ENCODE data around the gene KDM4B.

Gene KDM4B

DNA sequence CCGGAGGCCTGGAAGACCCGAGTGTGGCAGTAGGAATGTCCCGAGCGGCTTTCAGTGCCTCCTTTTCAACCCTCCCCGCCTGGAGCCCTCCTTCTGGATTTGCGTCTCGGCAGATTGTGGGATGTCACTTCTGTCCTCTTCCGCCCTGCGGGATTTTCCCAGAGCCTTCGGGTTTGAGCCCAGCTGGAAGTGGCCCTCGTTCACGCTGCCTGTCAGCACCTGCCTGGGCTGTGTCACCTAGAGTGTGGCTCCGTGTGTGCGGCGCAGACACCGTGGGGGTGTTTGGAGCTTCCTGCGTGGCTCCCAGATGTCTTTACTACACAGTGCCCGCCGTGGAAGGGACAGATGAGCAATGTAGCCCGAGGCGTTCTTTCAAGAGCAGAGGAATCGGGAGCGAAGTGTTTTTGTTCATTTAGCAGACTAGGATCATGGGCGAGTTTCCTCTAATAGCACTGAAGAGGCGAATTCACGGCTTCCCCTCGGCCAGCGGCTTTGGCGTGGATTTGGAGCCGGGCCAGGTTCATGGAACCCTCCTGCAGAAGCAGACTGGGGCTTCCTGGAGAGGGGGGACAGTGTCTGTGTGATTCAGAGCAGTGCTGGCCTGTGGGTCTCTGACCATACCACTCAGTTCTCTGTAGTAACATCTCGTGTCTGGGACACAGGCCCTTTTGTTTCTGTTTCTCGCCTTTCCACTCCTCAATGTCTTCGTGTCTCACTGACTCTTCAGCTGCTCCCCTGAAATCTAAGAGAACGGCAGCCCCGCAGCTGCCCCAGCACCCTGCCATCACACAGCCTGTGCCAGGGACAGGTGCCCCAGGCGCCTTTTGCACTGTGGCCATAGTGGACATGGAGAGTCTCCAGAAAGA, 68.0 kb downstream of the KDM4B start:
- no peak for FAIRE-seq

DNA sequence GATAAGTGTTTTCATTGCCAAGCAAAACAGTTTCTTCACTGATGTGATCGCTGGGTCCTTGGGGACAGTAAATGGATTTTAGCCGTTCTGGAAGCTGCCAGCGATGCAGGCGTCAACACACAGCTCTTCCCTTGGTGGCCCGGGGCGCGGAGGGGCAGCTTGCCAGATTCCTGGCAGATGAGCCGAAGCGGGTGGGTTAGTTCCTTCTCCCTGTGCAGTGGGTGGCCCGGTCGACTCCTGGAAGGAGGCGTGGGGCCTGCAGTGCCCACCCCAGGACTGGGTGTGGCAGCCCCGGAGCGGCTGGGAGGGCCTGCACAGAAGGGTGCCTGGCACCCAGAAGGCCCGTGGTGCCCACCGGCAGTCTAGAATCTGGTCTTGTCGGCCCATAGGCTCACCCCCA, 69.0 kb downstream of the KDM4B start:
- no peak for FAIRE-seq

DNA sequence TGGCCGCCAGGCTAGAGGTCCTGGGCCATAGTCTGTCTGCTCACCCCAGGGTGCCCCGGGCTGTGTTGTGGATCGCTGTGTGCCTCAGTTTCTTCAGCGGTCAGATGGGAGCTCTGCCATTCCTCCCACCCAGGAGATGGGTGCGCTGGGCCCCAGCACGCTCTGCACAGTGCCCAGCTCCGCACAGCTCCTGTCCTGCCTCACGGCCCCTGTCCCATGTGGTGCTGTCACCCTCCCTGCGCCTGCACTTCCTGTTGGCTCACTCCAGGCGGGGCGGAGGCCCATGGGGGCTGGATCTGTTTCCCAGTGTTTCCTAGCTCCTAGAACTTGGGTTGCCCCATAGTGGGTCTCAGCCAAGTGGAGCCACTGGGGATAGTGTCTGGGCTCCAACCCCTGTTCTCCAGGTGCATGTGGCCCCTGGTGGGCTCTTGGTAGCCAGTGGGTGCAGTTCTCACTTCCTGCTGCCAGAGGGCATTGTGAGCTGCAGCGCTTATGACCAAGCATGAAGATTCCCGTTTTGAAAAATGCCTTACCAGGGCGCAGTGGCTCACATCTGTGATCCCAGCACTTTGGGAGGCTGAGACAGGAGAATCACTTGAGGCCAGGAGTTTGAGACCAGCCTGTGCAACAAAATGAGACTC, 69.8 kb downstream of the KDM4B start:
- no peak for FAIRE-seq

DNA sequence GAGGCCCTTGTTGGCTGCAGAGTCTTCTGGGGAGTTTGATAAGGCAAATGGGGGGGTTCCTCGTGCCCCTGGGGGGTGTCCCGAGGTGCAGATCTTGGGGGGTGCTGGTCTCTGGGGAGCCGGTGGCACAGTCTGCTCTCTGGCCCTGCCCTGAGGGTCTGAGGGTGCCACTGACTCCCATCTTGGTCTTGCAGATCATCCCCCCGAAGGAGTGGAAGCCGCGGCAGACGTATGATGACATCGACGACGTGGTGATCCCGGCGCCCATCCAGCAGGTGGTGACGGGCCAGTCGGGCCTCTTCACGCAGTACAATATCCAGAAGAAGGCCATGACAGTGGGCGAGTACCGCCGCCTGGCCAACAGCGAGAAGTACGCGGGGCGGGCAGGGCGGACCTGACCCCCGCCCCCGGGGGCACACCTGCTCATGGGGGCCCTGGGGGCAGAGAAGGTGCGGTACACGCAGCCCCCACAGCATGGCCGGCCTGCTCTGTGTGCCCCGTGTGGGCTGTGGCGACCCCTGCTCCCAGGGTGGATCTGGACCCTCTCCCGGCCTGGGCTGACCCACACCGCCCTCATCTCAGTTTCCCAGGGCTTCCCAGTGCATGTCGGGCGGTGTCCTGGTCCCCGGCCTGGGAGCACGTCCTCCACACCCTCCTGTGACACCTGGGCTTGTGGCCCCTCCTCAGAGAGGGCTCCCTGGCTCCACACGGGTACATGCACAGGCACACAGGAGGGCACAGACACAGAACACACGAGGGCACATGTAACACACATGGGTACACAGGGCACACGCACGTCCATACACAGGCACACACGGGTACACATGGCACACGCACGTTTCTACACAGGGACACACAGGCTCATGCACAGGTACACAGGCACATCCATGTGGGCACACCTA, 71.0 kb downstream of the KDM4B start:
- no peak for FAIRE-seq

DNA sequence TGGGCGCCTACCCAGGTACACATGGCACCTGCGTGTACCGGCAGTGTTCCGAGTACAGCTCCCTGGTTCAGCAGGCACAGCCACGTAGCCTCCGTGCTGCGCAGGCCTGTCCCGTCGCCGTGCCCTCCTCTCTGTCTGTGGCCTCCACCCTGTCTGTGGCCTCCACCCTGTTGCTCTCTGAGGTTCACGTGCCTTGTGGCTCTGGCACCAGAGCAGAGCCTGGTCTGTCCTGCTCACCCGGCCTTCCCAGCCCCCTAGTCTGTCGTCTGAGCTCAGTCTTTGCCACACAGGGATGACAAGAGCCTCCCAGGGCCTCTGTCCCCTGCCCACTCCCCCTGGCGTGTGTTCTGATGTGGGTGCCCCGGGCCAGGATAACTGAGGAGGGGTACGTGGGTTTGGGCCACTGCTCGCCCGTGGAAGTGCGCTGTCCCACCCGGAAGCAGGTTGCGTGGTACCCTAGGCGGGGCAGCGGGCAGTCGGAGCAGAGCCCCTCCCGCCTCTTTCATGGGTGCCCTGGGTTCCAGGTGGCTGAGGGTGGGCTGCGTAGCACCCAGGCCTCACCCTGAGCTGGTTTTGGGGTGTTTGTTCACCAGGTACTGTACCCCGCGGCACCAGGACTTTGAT, 71.7 kb downstream of the KDM4B start:
- FAIRE-seq: no peak

DNA sequence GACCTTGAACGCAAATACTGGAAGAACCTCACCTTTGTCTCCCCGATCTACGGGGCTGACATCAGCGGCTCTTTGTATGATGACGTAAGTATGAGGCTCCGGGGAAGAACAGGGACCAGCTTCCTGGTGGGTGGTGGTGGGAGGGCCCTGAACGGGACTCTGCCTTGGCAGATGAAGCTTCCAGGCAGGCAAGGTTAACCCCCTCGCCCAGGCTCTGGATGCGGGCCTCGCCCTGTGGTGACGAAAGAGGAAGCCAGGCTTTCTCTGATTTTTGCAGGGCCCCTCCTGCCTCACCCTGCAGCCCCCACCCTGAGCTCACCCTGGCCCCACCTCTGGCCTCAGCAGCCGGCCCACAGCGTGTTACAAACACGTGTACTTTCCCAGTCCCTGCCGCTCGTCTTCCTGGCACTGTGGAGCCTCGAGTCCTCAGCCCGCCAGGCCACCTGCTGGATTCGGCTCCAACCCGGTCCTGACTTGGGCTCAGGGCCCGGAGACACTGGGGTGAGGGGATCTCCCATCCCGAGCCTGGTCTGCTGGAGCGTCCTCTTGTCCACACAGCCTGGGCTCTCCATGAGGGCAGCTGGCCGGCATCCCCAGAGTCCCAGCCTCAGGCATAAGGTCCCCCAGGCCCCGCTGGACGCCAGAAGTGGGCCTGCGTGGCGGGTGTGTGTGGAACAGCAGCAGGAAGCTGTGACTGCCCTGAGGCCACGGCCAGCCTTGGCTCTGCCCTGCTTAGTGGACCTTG, 72.4 kb downstream of the KDM4B start:
- FAIRE-seq: no peak

DNA sequence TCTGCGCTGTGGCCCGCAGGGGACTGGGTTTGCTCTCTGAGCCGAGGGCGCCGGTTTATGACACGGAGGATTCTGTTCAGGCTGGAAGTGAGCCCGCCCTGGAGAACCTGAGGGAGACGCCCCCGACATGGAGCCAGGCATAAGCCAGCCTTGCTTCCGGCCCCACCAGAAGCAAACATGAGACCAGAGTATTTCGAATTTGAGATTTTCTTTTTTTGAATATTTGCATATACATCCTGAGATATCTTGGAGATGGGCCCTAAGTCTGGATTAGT, 72.9 kb downstream of the KDM4B start:
- no peak for FAIRE-seq

DNA sequence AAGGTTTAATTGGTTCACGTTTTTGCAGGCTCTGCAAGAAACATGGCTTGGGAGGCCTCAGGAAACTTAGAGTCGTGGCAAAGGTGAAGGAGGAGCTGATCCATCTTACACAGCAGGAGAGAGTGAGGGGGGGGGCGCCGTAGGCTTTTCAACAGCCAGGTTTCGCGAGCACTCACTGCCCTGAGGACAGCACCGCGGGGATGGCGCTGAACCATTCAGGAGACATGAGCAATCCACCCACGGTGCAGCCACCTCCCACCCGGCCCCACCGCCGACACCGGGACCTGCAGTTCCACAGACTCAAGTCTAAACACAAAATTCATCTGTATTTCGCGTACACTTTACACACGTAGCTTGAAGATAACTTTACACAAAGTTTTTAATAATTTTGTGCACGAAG, 73.6 kb downstream of the KDM4B start:
- no peak for FAIRE-seq

DNA sequence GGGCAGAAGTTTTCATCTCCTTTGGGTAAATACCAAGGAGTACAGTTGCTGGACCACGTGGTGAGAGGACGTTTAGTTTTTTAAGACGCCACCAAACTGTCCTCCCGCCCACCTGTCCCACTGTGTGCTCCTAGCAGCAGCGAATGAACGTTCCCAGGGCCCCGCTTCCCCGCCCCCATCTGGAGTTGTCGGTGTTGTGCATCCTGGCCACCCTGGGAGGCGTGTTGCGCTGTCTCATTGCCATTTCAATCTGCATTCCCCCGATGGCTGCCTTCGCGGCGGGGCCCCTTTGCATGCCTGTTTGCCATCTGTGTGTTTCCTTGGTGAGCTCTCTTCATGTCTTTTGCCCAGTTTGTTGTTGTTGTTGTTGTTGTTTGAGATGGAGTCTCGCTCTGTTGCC, 76.1 kb downstream of the KDM4B start:
- no peak for FAIRE-seq

DNA sequence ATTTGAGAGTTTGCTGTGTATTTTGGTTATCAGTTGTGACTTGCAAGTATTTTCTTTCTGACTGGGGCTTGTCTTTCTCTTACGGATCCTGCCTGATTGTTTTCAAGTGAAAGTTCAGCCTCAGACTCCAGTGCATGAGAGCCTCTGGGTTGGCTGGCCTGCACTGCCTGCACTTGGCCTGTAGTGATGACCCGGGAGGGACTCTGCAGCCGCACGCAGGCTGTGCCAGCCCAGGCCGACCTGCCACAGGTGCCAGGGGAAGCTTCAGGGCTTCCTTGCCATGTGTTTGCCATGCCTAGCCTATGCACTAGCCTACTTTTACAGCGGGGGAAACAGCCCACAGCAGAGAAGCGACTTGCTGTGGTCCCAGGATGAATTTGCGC, 77.0 kb downstream of the KDM4B start:
- no peak for FAIRE-seq

DNA sequence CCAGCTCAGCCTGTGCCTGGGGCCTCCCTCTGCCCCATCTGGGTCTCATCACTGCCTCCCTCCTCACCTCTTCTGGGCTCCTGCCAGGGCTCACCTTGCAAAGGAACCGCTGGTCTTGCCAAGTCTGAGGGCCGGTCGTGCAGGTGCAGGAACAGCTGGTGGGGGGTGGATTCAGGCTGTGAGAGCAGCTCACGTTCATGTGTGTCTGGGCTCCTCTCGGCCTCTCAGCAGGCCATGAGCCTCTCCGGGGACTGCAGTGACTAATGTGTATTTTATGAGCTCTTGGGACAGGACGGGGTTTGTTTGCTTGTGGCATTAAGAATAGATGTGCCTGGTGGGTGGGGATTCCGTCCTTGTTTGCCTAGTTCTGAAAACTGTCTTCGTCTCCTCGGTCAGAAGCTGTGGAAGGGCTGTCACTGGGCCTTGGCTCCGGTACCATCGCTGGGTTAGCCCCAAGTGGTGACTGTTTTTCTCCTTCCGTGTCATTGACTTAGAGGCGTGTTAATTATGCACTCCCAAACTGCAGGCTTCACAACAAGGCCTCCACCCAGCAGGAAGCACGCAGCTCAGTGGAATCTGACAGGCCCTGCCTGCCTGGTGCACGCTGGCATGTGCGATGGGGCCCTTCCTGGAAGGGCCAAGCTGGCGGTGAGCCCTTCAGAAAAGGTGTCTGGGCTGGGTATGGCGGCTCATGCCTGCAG, 77.6 kb downstream of the KDM4B start:
- no peak for FAIRE-seq

DNA sequence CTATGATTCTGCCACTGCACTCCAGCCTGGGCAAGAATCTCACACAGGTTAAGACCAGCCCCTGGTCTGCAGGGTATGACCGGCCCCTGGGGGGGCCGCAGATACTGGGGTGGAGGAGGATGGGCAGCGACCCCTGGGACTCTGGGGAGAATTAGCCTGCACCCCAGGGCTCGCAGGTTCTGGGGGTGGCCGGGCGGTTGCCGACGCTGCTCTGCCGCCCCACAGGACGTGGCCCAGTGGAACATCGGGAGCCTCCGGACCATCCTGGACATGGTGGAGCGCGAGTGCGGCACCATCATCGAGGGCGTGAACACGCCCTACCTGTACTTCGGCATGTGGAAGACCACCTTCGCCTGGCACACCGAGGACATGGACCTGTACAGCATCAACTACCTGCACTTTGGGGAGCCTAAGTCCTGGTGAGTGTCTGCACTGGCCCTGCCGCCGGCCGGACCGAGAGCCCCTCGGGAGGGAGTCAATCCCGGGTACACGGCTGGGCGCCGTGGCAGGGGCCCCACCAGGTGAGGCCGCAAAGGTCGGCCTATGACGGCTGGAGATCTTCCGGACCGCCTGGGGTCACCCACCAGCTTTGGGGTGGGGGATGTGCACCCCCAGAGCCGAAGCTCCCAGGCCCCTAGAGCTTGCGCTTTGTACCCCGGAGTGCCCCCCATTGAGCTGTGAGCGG, 78.5 kb downstream of the KDM4B start:
- no peak for FAIRE-seq

DNA sequence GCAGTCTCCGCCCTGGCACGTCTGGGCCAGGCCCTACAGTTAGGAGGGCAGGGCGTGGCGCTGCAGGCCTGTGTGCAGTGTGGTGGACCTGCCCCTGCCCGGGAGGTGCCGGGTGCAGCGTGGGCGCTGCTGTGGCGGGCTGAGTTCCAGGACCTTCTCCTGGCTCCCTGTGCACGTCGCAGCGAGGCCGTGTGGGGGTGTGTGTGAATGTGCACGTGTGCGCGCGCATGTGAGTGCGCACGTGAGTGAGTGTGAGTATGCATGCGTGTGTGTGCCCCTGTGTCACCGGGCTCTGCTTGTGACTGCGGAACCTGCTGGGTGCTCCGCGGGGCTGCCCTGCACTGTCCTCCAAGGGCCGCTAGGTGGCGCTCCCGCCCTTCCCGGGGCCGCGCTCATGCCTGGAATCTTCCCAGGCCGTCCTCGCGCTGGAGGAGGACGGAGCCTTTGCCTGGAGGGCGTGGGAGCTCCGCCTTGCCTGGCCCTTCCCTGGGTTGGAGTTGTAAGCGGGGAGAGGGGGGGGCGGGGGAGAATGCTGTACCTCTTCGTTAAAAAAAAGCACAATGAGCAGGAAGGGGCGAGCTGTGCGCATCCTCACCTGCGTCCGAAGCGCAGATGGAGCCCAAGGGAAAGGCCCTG, 79.3 kb downstream of the KDM4B start:
- no peak for FAIRE-seq

DNA sequence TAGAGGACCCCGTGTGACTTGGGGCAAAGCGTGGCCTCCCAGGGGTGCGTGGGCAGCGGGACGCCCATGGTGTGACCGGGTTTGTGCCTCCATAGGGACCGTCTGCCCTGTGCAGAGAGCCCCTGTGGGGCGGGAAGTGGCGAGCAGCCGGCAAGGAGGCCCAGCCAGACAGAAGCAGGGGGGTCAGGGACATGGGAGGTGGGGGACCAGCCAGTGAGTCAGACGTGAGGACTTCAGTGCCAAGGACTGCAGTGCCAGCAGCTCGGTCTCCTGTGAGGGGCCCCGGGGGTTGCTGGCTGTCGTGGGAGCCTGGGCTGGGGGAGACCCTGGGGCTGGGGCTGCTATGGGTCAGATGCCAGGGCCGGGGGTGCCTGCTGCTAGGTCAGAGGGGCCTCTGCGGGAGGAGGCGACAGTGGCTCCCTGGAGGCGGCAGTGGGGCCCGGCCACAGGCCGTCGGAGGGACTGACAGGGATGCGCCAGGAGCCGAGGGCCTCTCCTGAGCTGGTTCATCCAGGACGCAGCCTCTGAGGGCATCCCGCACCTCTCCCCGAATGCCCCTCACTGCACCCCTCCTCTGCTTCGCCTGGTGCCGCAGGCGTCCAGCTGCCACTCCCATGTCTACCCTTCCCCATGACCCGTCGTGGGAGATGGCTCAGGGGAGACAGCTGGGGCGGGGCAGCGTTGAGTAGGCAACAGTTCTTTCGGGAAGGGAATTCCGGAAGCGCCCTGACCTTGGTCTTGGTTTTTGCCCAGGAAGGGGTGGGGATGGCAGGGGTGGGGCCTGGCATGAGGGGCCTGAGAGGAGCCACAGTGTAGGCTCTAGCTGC, 80.0 kb downstream of the KDM4B start:
- FAIRE-seq: no peak

DNA sequence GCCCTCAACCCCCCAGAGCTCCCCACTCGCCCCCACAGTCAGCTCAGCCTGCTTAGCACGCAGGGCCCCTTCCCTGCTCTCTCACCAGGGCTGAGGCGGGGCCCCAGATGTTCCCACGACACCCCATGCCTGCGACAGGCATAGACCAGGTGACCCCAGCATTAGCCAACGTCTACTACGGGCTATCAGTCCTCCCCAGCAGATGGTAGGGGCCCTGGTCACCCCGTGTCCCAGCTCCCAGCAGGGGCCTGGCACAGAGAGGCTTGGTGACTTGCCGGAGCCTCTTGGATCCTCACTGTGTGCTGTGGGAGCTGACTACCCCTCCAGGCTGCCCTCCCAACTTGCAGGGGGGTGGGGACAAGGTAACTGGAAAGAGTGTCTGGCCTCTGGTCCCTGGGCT, 80.6 kb downstream of the KDM4B start:
- no peak for FAIRE-seq

DNA sequence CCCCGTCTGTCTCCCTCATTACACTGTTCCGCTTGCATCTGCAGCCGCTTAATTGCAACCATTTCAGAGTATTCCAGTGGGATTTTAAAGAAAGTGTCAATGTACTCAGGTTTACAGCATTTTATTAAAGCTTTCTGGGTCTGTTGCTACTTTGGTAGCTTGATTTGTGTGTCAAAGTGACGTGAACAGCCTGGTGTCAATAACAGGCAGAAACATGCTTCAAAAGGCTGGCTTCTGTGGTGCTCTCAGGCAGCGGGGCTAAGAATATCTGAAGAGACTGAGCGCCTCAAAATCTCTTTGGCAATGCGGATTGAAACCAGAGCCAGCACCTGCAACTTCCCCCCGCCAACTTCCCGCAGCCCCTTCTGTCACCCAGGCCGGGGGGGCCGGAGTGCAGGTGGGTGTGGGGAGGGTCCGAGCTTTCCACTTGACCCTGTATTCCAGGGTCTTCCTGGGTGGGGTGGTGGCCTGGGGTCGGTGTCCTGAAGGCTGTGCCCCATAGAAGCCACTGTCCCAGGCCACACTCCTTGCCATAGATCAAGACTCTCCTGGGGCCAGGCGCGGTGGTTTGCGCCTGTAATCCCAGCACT, 81.2 kb downstream of the KDM4B start:
- FAIRE-seq: no peak

DNA sequence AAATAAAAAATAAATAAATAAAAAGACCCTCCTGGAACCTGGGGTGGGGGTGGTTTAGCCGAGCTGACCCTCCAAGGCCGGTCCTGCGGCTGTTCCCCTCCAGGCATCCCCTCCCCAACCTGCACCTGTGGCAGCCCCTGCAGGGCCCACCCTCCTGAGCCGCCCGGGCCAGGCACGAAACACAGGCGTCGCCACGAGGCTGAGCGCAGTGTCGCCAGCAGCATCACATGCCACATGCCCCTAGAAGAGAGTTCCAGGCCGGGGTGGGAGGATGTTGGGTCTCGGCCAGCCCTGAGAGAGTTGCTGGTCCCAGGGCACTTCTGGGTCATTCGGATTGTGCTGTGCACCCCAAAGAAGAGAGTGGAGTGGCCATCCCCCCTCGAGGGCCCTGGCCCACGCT, 82.0 kb downstream of the KDM4B start:
- FAIRE-seq: no peak

DNA sequence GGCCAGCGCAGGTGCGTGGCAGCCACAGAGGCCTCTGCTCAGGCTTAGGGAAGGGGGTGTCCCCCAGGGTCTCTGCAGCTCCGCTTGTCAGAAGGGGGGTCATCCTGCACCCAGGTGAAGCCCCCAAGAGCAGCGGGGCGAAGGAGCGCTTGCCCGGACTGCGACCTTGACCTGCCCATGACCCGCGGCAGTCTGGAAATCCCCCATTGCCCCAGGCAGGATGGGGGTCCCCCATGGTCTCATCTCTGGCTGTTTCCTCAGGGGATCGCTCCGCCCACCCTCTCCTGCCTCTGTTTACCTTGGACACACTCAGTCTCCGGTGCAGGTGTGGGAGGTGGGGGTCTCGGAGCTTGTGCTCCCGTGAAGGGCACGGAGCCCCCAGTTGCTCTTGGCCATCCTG, 82.7 kb downstream of the KDM4B start:
- FAIRE-seq: no peak

DNA sequence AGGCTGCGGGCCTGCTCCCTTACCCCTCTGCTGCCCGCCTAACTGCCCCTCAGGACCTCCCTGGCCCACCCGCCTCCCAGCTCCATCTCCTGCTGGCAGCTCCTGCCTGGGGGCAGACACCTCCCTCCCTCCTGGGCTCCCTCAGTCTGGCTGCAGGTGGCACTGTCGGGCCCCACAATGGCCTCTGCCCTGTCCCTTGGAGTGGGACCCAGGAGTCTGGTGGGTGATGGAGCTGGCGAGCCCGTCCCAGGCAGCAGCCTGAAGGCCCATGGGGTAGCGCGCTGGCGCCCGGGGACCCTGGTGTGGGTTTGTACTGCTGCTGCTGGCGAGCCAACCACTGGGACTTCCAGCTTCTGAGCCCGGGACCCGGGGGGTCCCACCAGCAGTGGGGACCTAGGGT, 83.6 kb downstream of the KDM4B start:
- no peak for FAIRE-seq
